Measurements from ENCODE around the gene MTURN. TPM values are rescaled to one million over a fixed set of nuclear protein-coding genes. Genes with fewer than 3 reads are reported as not detected.

The MTURN gene
- total and polyA plus RNA-seq, 5 donors, result 15.0 to 50.8 (median 28.2) TPM

DNA sequence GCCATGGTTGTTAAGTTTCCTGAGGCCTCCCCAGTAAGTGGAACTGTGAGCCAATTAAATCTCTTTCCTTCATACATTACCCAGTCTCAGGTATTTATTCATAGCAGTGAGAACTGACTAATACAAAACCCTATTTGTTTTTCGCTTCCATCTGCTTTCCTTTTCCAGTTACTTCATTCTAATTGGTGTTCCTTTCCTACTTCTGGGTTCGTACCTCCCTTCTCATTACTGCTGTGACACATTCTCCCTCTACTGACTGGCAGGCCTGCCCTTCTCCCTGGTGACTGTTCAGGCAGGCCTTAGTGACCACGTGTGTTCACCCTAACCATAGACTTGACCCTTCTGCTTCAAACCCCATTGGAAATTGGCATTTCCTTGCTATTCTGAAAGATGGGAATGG, 37.7 kb downstream of the MTURN start:
- 74% methylated on average over 3 of the region's 3 CpGs for WGBS
- no peak for ATAC-seq
- Histone ChIP-seq H3K27ac (ENCODE audit: low read length) (no peak overlapping the region), H3K27me3 (ENCODE audit: control insufficient read depth, insufficient read depth) (no peaks in the 10 kb centered on the region), H3K9me3 (ENCODE audit: control insufficient read depth, low read length) (no peaks in the 10 kb centered on the region), H3K4me3 (ENCODE audit: low read length) (no peak overlapping the region), H3K4me1 (ENCODE audit: control insufficient read depth, insufficient read depth, low read length) (peaks cover 19% of the 10 kb centered on the region)
- intact Hi-C loops (cut with DNase I), result no loop called here
- DNase-seq, result no peak

DNA sequence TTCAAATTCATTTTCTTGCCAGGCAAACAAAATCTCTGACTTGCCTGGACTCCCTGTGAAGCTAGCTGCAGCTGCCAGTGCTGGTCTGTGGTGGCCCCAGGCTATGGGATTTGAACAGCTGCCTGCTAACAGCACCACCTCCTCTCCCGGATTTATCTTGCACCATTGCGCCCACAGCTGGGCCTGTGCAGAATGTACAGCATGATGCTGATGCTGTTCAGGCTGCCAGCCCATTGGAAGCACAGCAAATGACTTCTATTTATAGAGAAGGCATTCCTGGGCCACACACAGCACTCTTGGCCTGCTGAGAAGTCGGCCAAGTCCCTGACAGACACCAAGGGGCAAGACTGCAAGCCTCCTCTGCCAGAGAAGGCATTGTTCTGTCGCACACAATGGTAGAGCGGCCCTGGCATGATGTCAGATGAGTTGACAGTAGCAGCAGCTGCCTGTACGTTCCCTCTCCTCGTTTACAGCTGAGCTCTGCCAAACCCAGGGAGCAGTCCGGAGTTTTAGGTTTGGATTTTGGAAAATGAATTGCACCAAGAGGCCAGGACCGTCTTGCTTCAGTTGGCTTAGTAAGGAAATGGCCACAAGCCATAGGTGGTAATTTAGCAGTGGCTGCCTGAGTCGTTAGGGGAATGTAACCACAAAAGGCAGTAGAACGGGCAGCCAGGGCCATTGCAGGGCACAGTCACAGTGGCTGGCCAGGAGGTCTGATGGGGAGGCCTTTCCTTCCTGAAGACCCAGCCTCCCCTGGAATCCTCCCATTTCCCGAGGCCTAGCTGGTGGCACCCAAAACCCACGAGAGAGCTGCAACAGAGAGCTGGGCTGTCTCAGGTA, 38.5 kb downstream of the MTURN start:
- WGBS, result 40% methylated on average over 13 of the region's 13 CpGs
- intact Hi-C loops (cut with DNase I), result no loop called here
- ATAC-seq, result peak; percentile 82 to 85
- Histone ChIP-seq H3K27me3 (ENCODE audit: control insufficient read depth, insufficient read depth) (no peaks in the 10 kb centered on the region), H3K4me3 (ENCODE audit: low read length) (no peak overlapping the region), H3K27ac (ENCODE audit: low read length) (peak overlapping the region; percentile 71), H3K9me3 (ENCODE audit: control insufficient read depth, low read length) (no peaks in the 10 kb centered on the region), H3K4me1 (ENCODE audit: control insufficient read depth, insufficient read depth, low read length) (peaks cover 19% of the 10 kb centered on the region)
- peak; percentile 76 to 85 (median 84) for DNase-seq

DNA sequence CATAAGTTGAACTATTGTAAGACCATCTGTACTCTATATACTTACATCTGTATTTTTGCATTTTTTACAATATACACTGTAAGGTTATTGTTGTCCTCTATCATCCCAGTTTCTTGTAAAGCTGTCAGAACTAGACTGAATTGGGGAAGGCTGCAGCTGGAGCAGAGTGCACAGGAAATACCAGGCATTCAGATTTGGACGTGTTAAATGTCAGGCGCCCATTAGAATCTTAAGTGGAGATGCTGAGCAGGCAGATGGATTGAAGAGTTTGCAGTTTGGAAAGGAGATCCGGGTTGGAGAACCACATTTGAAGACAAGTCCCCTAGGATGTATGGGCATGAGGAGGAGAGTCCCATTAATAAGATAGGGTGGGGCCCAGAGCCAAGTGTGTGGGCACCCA, 40.4 kb downstream of the MTURN start:
- Histone ChIP-seq H3K4me3 (ENCODE audit: low read length) (no peak overlapping the region), H3K9me3 (ENCODE audit: control insufficient read depth, low read length) (no peaks in the 10 kb centered on the region), H3K4me1 (ENCODE audit: control insufficient read depth, insufficient read depth, low read length) (peaks cover 23% of the 10 kb centered on the region), H3K27ac (ENCODE audit: low read length) (no peak overlapping the region), H3K27me3 (ENCODE audit: control insufficient read depth, insufficient read depth) (no peaks in the 10 kb centered on the region)
- ATAC-seq (no peak), DNase-seq (no peak)
- intact Hi-C loops (cut with DNase I), result no loop called here
- WGBS, result 27% methylated on average over 3 of the region's 3 CpGs

DNA sequence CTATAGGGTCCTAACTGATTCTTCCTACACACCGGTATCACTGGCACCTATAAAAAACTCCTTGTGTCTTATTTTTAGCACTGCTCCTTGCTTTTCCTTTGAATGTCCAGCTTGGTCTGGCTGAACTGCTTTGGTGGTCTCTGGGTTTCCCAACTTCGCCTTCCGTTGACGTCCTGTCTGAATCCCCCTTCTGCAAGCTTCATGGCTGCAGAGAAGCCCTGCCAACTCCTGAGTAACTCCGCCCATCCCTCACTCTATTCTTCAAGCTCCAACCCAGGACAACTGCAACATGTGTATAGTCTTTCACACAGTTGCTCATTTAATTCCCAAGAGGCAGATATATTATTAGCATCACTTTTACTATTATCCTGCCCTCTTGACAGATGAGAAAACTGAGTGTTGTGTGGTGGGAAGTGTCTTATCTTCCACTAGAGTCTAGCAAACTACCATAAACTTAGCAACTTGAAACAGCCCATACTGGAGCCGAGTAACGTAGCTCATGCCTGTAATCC, 40.9 kb downstream of the MTURN start:
- no peaks in the 10 kb centered on the region for H3K9me3 ChIP-seq (ENCODE audit: control insufficient read depth, low read length)
- peaks cover 23% of the 10 kb centered on the region for H3K4me1 ChIP-seq (ENCODE audit: control insufficient read depth, insufficient read depth, low read length)
- H3K27ac ChIP-seq (ENCODE audit: low read length), result no peak overlapping the region
- DNase-seq (no peak), ATAC-seq (no peak)
- 73% methylated on average over 7 of the region's 7 CpGs for WGBS
- no peaks in the 10 kb centered on the region for H3K27me3 ChIP-seq (ENCODE audit: control insufficient read depth, insufficient read depth)
- intact Hi-C loops (cut with DNase I), result no loop called here
- no peak overlapping the region for H3K4me3 ChIP-seq (ENCODE audit: low read length)

DNA sequence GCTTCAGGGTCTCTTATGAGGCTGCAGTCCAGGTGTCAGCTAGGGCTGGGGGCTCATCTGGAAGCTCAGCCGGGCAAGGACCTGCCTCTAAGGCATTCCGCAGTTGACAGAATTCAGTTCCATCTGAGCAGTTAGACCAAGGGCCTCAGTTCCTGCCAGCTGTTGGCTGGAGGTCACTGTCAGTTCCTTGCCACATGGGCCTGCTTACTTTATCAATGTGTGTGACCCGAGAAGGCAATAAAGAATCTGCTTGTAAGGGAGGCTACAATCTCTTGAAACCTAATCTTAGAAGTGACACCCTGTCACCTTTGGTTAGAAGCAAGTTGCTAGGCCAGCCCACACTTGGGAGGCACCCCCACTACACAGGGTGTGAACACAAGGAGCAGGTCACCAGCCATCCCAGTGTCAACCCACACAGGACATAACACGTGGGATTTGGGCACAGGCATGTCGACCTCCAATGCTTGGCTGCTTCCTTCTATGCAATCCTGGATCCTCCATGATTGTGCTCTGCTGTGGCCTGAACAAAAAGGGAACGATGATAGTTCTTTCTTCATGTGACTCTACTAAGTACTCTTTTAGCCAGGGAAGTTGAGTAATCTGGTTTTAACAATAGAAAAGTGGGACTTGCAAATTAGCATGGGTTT, 41.8 kb downstream of the MTURN start:
- H3K27ac ChIP-seq (ENCODE audit: low read length), result no peak overlapping the region
- no peaks in the 10 kb centered on the region for H3K9me3 ChIP-seq (ENCODE audit: control insufficient read depth, low read length)
- no peak for ATAC-seq
- no peak overlapping the region for H3K4me3 ChIP-seq (ENCODE audit: low read length)
- DNase-seq, result no peak
- H3K4me1 ChIP-seq (ENCODE audit: control insufficient read depth, insufficient read depth, low read length), result peaks cover 24% of the 10 kb centered on the region
- no peaks in the 10 kb centered on the region for H3K27me3 ChIP-seq (ENCODE audit: control insufficient read depth, insufficient read depth)
- intact Hi-C loops (cut with DNase I), result no loop called here
- 63% methylated on average over 6 of the region's 6 CpGs for WGBS

DNA sequence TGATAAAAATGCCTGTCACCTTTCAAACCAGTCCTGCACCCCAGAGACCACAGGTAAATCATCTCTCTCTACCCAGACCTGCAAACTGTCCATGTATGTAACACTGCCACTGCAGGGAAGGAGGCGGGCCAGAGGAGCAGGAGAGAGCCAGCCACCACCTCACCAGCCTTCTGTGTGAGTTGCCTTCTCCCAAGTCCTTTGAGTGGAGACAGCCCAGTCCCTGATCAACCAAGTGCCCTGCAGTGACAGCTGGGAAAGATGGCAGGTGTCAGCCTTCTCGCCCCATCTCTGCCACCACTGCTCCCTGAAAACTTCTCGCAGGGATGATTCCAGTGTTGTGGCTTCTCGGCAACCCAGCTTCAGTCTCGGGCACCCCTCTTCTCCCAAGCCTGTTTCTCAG, 42.4 kb downstream of the MTURN start:
- Histone ChIP-seq H3K27me3 (ENCODE audit: control insufficient read depth, insufficient read depth) (no peaks in the 10 kb centered on the region), H3K9me3 (ENCODE audit: control insufficient read depth, low read length) (no peaks in the 10 kb centered on the region), H3K4me3 (ENCODE audit: low read length) (no peak overlapping the region), H3K27ac (ENCODE audit: low read length) (no peak overlapping the region), H3K4me1 (ENCODE audit: control insufficient read depth, insufficient read depth, low read length) (peaks cover 20% of the 10 kb centered on the region)
- intact Hi-C loops (cut with DNase I), result no loop called here
- WGBS, result over 99% methylated on average over 5 of the region's 5 CpGs
- DNase-seq (no peak), ATAC-seq (no peak)

DNA sequence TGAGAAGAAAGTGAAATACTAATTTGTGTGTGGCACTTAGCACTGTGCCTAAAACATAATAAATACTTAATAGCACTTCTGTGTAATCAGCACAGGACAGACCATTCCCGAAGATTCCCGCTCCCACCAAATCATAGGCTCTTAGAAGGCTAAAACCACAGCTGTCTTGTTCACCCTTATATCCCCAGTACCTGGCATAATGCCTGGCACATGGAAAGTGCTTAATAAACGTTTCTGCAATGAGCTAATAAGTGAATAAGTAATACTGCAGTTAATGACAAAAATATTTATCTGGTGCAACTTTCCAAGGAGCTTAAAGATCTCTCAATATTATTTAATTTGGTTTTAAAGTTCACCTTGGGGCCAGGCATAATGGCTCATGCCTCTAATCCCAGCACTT, 43.2 kb downstream of the MTURN start:
- DNase-seq (no peak), ATAC-seq (no peak)
- Histone ChIP-seq H3K27ac (ENCODE audit: low read length) (no peak overlapping the region), H3K9me3 (ENCODE audit: control insufficient read depth, low read length) (no peaks in the 10 kb centered on the region), H3K4me3 (ENCODE audit: low read length) (no peak overlapping the region), H3K4me1 (ENCODE audit: control insufficient read depth, insufficient read depth, low read length) (peaks cover 17% of the 10 kb centered on the region), H3K27me3 (ENCODE audit: control insufficient read depth, insufficient read depth) (no peaks in the 10 kb centered on the region)
- WGBS, result 71% methylated on average over 3 of the region's 3 CpGs
- intact Hi-C loops (cut with DNase I), result no loop called here

DNA sequence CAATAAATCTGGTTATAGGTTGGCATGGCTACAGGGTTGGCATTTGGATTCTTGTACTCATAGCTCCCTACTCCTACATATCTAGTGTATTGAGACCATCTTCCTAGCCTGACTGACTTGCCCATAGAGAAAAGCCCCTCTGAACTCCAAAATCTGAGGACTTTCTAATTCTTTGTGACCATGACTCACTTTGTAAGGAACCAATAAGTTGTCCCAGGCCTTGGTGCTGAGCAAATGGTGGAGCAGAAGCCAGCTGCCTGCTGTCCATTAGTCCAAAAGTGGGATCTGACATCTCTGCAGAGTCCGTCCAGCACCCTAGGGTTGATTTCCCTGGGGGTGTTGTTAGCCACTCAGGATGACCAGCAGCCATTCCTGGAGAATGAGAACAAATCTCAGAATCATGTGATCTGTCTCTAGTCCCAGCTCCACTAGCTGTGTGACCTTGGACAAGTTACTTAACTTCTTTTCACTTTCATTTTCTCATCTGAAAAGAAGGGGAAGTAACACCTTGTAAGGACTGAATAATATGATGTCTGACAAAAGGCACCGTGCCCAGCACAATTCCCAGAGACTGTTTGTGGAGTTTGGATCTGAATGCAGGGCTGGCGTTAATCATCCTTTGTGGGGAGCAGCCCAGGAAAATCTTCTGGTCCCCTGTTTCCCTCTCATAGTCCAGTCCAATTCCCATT, 44.1 kb downstream of the MTURN start:
- ATAC-seq (no peak), DNase-seq (no peak)
- Histone ChIP-seq H3K27me3 (ENCODE audit: control insufficient read depth, insufficient read depth) (no peaks in the 10 kb centered on the region), H3K4me3 (ENCODE audit: low read length) (no peak overlapping the region), H3K4me1 (ENCODE audit: control insufficient read depth, insufficient read depth, low read length) (peaks cover 10% of the 10 kb centered on the region), H3K27ac (ENCODE audit: low read length) (no peak overlapping the region), H3K9me3 (ENCODE audit: control insufficient read depth, low read length) (no peaks in the 10 kb centered on the region)
- intact Hi-C loops (cut with DNase I), result no loop called here
- 68% methylated on average over 3 of the region's 3 CpGs for WGBS

DNA sequence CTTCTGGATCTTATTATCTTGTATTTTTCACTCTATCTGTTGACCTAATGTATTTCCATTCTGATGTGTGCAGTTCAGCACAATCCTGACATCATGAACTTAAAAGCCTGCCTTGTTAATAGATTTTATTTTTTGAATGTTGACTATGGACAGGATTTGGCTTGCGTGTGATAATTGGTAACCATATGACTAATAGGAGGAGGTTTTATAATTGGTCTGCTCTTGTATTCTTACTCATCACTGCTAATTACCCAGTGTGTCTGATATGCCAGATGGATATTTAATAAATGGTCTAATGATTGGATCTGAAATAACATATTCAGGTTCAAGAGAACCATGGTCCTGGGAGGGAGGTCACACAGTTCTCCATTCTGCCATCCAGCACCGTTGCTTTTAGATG, 45.9 kb downstream of the MTURN start:
- DNase-seq (no peak), ATAC-seq (no peak)
- no peak overlapping the region for H3K4me3 ChIP-seq (ENCODE audit: low read length)
- intact Hi-C loops (cut with DNase I), result no loop called here
- no peaks in the 10 kb centered on the region for H3K27me3 ChIP-seq (ENCODE audit: control insufficient read depth, insufficient read depth)
- WGBS, result 90% methylated on average over 2 of the region's 2 CpGs
- peaks cover 10% of the 10 kb centered on the region for H3K4me1 ChIP-seq (ENCODE audit: control insufficient read depth, insufficient read depth, low read length)
- H3K27ac ChIP-seq (ENCODE audit: low read length), result no peak overlapping the region
- no peaks in the 10 kb centered on the region for H3K9me3 ChIP-seq (ENCODE audit: control insufficient read depth, low read length)

DNA sequence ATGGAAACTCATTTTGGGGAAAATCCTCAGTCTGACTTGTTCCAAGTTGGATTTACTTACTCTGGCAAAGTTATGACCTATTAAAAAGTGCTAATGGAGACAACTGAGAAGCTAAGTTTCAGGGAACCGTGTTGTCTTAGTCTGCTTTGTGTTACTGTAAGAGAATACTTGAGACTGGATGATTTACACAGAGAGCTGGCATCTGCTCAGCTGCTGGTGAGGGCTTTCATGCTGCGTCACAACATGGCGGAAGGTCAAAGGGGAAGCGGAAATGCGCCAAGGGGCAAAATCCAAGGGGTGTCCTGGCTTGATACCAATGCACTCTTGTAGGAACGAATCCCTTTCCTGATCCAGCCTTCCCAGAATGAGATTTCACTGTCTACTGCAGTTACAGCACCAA, 46.4 kb downstream of the MTURN start:
- intact Hi-C loops (cut with DNase I), result no loop called here
- peak overlapping the region; percentile 17 for H3K27ac ChIP-seq (ENCODE audit: low read length)
- DNase-seq (no peak), ATAC-seq (no peak)
- H3K27me3 ChIP-seq (ENCODE audit: control insufficient read depth, insufficient read depth), result no peaks in the 10 kb centered on the region
- H3K4me3 ChIP-seq (ENCODE audit: low read length), result no peak overlapping the region
- WGBS, result 92% methylated on average over 6 of the region's 6 CpGs
- H3K4me1 ChIP-seq (ENCODE audit: control insufficient read depth, insufficient read depth, low read length), result peaks cover 10% of the 10 kb centered on the region
- no peaks in the 10 kb centered on the region for H3K9me3 ChIP-seq (ENCODE audit: control insufficient read depth, low read length)
